Ovary (tissue), 9 donors: Measurements from ENCODE around the gene WDR76. TPM values are rescaled to one million over a fixed set of nuclear protein-coding genes. Genes with fewer than 3 reads are reported as not detected.
"Not testable (repeated sequence)": the region's sequence is repeated elsewhere in the genome, so short reads cannot be mapped to it uniquely, and the experiment has no call there.

Experiments used
- DNase-seq, 5 donors: peaks; one replicate each; pipeline ENCODE4 v3.0.0-alpha.2; 2019 to 2020
- H3K27ac ChIP-seq, 2 donors: fragments of 200-600 bp; one replicate each; pipeline versions ENCODE4 v1.5.1 to v1.8.0; 2019 to 2022
- H3K27me3 ChIP-seq: fragments of 200-600 bp; one replicate; pipeline ENCODE4 v1.8.0; 2022
- H3K36me3 ChIP-seq: fragments of 200-600 bp; sonication (generic); one replicate; pipeline ENCODE4 v1.5.1; 2019
- H3K4me1 ChIP-seq: one replicate; pipeline ENCODE4 v1.8.1; 2013; ENCODE audit warnings: mild to moderate bottlenecking, moderate library complexity; ENCODE audit not compliant: insufficient read depth
- H3K4me3 ChIP-seq: fragments of 200-600 bp; sonication (generic); one replicate; pipeline ENCODE4 v1.5.1; 2017
- H3K9me3 ChIP-seq, 2 donors: fragments of 200-600 bp in 1 of 2; sonication (generic) in 1 of 2; one replicate each; pipeline versions ENCODE4 v1.5.1 to v1.8.1; 2013 to 2019; ENCODE audit warnings: mild to moderate bottlenecking in 1 of 2, moderate library complexity in 1 of 2
- CTCF ChIP-seq, 3 donors: fragments of 450-650 bp in 2 of 3; fragments of 200-600 bp in 1 of 3; IDR thresholded peaks; one replicate each; pipeline versions ENCODE4 v1.5.1 to v1.8.0; 2016 to 2022; ENCODE audit warnings: antibody characterized with exemption in 3 of 3, mild to moderate bottlenecking in 1 of 3
- EP300 ChIP-seq: sonication (generic); formaldehyde crosslinking; IDR thresholded peaks from one replicate; pipeline ENCODE4 v1.6.1; 2017; ENCODE audit warnings: antibody characterized with exemption
- POLR2A ChIP-seq: fragments of 450-650 bp; IDR thresholded peaks from one replicate; pipeline ENCODE4 v1.6.1; 2017; ENCODE audit warnings: antibody characterized with exemption, mild to moderate bottlenecking, moderate library complexity
- WGBS, 3 donors: extraction: QIAGEN DNeasy Blood & Tissue Kit in 1 of 3; methylation state at CpG; one replicate each; pipeline versions ENCODE4 v1.1.5 to v1.1.7; 2013 to 2017; 5-methylcytosine and 5-hydroxymethylcytosine counted together
- intact Hi-C, 4 donors: fragments of 100-400 bp; cut with DNase I; formaldehyde crosslinking; loops; one replicate each; pipeline versions ENCODE4 v1.11.0 to v1.15.1; 2022 to 2023
- polyA plus RNA-seq, 2 donors: library from polyadenylated mRNA; stranded (reverse); fragments of 200-250 nt in 1 of 2; fragments of 350-450 nt in 1 of 2; fragmentation: Illumina TruSeq in 1 of 2; extraction: RNeasy Lipid Tissue Mini Kit (QIAGEN cat#74804) in 1 of 2; gene quantifications; one replicate each; pipeline ENCODE4 v1.2.3, GENCODE V29; 2013 to 2014
- total RNA-seq, 7 donors: library from RNA; depleted of rRNA in 2 of 7; stranded (reverse); fragments of >200 nt in 2 of 7; fragmentation: NEBNext Ultra II Directional in 3 of 7; extraction: Animal tissue kit (Norgen Biotek cat#: 25700) in 3 of 7; gene quantifications; one replicate each; pipeline versions ENCODE4 v1.1.0 to v1.2.4, GENCODE V29; 2016 to 2023
- donor health status: DM: no; HTN: no; CAD: no; lungs with moderate emphysema.
- donor health status: DM: no; HTN: no; CAD: no.
- donor health status: Bipolar disorder and iron deficiency.
- donor health status: DM: yes; HTN: yes; CAD: no.
- donor health status: DM: no; HTN: no; CAD: no.
- donor health status: DM: yes; HTN: yes; CAD: no.

Gene WDR76
- total and polyA plus RNA-seq, 9 donors: 2.4 to 6.2 (median 4.0) TPM

DNA sequence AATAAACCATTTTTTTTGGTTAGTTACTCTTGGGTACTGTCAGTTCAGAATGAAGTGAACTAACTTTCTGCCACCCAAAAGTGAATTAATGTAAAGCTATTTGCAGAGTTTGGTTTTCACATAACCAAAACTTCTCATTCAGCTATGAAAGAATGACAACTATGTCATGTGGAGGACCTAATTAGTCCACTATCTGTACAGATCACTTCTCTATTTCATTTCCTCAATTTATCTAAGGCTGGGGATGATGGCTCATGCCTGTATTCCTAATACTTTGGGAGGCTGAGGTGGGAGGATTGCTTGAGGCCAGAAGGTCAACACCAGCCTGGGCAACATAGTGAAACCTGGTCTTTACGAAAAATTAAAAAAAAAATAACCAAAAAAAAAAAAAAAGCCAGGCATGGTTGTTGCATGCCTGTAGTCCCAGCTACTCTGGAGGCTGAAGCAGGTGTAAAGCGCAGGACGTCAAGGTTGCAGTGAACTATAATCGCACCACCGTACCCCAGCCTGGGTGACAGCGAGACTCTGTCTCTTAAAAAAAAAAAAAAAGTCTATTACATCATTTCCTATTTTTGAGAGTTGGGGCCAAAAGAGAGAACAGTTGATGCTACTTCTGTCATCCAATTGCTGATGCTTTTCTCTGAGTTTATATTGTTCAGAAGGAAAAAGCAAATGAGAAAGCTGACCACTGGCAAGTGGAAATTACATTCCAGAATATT is 17.7 kb upstream of the WDR76 start:
- peak in 1 of 5 donors; percentile 0 for DNase-seq
- Histone ChIP-seq H3K27ac (no peak overlapping the region), H3K4me1 (no peaks in the 10 kb centered on the region), H3K9me3 (no peaks in the 10 kb centered on the region), H3K36me3 (no peaks in the 10 kb centered on the region), H3K27me3 (no peaks in the 10 kb centered on the region), H3K4me3 (no peak overlapping the region)
- TF ChIP-seq EP300: no peak
- TF ChIP-seq CTCF (IDR thresholded peaks at IDR 0.05): no peak
- no peak for TF ChIP-seq POLR2A
- intact Hi-C loops: no loop called here
- 88% methylated on average over 6 of the region's 6 CpGs for WGBS, 3 donors

GRCh38 chr15:43815064-43815463 is 11.7 kb upstream of the WDR76 start:
- DNase-seq, H3K27ac ChIP-seq, intact Hi-C loops, H3K27me3 ChIP-seq, H3K4me1 ChIP-seq, H3K4me3 ChIP-seq, H3K9me3 ChIP-seq, H3K36me3 ChIP-seq: not testable (repeated sequence)
- 87 to 93% (median 91%) methylated on average over 5 of the region's 5 CpGs for WGBS, 3 donors

DNA sequence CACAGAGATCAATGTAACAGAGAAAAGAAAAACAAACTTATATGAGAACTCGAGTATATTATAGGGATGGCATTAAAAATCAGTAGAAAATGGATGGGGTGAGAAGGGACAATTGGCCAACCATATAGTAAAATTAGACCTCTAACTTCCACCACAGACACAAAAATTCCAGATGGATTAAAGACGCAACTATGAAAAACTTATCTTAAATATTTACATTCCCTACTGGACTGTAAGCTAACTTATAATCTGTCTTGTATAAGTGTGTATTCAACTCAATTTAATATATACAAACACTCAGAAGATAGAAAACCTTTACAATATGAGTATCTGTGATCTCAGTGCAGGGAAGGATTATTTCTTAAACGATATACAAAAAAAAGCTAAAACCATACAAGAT is 5.3 kb upstream of the WDR76 start:
- intact Hi-C loops: no loop called here
- Histone ChIP-seq H3K36me3 (no peaks in the 10 kb centered on the region), H3K4me1 (peaks cover 10% of the 10 kb centered on the region), H3K27ac (no peak overlapping the region), H3K27me3 (no peaks in the 10 kb centered on the region), H3K4me3 (no peak overlapping the region), H3K9me3 (no peaks in the 10 kb centered on the region)
- WGBS, 3 donors: 56 to 72% (median 56%) methylated on average over 3 of the region's 3 CpGs
- TF ChIP-seq POLR2A (no peak), CTCF (IDR thresholded peaks at IDR 0.05) (no peak), EP300 (no peak)
- no peak for DNase-seq

DNA sequence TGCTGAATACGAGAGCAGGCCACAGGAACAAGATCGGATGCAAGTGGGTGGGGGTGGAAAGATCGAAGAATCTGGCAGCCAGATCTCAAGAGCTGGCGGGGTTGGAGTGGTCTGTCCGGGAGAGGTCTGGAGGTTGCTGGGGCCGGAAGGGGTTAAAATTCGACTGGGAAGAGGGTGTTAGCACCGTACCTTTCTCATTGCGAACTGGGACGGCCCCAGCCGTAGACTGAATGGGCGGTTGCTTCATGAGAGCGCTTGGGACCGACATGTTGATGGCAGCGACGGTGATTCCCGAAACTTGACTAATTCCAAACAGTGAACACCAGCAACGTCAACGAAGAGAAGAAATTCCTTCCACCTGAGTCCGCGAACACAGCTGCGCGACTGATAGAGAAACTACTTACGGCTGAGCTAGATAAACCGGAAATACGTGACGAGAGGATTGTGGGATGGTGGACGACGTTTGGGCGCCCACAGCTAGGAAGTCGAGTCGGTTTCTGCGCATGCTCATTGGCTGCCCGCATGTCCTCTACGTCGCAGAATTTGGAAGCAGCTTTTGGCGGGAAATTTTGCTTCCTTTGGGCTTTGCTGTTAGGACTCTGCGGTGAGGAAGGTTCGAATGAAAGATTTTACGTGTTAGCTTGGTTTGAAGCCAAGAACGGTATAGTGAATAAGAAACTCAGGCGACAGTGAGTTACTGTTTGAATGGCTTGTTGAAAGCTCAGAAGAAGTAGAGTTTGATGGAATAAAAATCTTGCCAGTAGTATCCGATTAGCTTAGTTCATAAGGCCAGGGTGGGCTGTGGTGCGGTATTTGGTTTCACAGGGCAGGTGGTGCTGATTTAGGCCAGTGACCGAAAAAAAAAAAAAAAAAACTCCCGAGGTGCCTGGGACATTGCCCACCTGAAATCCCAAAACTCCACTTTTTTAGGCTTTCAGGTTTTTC is 2.2 kb upstream of the WDR76 start, which contains the start of gene MFAP1:
MFAP1 (minus strand) TSS at position 389 of the 945 bp plus-strand sequence; CDS start at position 268, 121 bp downstream.
- H3K27me3 ChIP-seq: no peaks in the 10 kb centered on the region
- peak; percentile 89 to 95 (median 93) for DNase-seq
- TF ChIP-seq EP300 (no peak), POLR2A (peak; percentile 77), CTCF (IDR thresholded peaks at IDR 0.05) (no peak)
- peaks cover 10% of the 10 kb centered on the region for H3K4me1 ChIP-seq
- peak within 1 kb of the TSS; percentile 85 for H3K4me3 ChIP-seq
- WGBS, 3 donors: 8 to 9% (median 8%) methylated on average over 46 of the region's 46 CpGs
- H3K27ac ChIP-seq: peak within 1 kb of the TSS; percentile 58 to 86
- H3K36me3 ChIP-seq: no peaks in the 10 kb centered on the region
- H3K9me3 ChIP-seq: no peaks in the 10 kb centered on the region
- intact Hi-C loops: no loop called here

DNA sequence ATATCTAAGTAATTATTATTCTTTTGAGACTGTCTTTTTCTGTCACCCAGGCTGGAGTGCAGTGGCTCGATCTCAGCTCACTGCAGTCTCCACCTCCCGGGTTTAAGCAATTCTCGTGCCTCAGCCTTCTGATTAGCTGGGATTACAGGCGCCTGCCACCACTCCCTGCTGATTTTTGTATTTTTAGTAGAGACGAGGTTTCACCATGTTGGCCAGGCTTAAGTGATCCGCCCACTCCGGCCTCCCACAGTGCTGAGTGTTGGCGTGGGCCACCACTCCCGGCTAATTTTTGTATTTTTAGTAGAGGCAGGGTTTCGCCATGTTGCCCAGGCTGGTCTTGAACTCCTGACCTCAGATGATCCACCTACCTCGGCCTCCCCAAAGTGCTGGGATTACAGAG is 1.5 kb upstream of the WDR76 start:
- 93 to 94% (median 93%) methylated on average over 11 of the region's 11 CpGs for WGBS, 3 donors
- H3K27ac ChIP-seq, H3K36me3 ChIP-seq, H3K27me3 ChIP-seq, H3K4me3 ChIP-seq, H3K9me3 ChIP-seq, intact Hi-C loops: not testable (repeated sequence)
- DNase-seq: peak in 1 of 5 donors; percentile 30
- peaks cover 10% of the 10 kb centered on the region for H3K4me1 ChIP-seq
